Neural progenitor cell (in vitro differentiated cells): ENCODE data around the gene EIF1B. TPM values are rescaled to one million over a fixed set of nuclear protein-coding genes. Genes with fewer than 3 reads are reported as not detected.

ENCODE experiments used
- DNase-seq: peaks from one replicate; pipeline ENCODE4 v3.0.0-alpha.2; 2016; ENCODE audit warnings: low spot score
- H2AFZ ChIP-seq: fragments of 200-600 bp; sonication (generic); replicated peaks from 2 replicates; pipeline ENCODE4 v1.6.1; 2016; ENCODE audit warnings: antibody characterized with exemption
- H3F3A ChIP-seq: fragments of 200-600 bp; sonication (generic); 2 replicates; pipeline ENCODE4 v1.6.1; 2016; ENCODE audit warnings: antibody characterized with exemption, low read depth
- H3K27ac ChIP-seq: fragments of 200-600 bp; sonication (generic); 2 replicates; pipeline ENCODE4 v1.5.1; 2016; ENCODE audit warnings: mild to moderate bottlenecking
- H3K27me3 ChIP-seq: fragments of 200-600 bp; sonication (generic); 2 replicates; pipeline ENCODE4 v1.6.1; 2016; ENCODE audit warnings: mild to moderate bottlenecking, moderate library complexity
- H3K36me3 ChIP-seq: fragments of 200-600 bp; sonication (generic); 2 replicates; pipeline ENCODE4 v1.5.1; 2016
- H3K4me1 ChIP-seq: fragments of 200-600 bp; sonication (generic); 2 replicates; pipeline ENCODE4 v1.6.1; 2016; ENCODE audit warnings: mixed run types
- H3K4me2 ChIP-seq: fragments of 200-600 bp; sonication (generic); 2 replicates; pipeline ENCODE4 v1.6.1; 2016
- H3K4me3 ChIP-seq: fragments of 200-600 bp; sonication (generic); 2 replicates; pipeline ENCODE4 v1.5.1; 2016
- H3K79me2 ChIP-seq: fragments of 200-600 bp; sonication (generic); 2 replicates; pipeline ENCODE4 v1.6.1; 2016; ENCODE audit warnings: low read depth
- H3K9ac ChIP-seq: fragments of 200-600 bp; sonication (generic); 2 replicates; pipeline ENCODE4 v1.6.1; 2016
- H3K9me3 ChIP-seq: fragments of 200-600 bp; sonication (generic); 2 replicates; pipeline ENCODE4 v1.5.1; 2016; ENCODE audit warnings: low read depth
- H4K20me1 ChIP-seq: fragments of 200-600 bp; sonication (generic); 2 replicates; pipeline ENCODE4 v1.6.1; 2016; ENCODE audit warnings: low read depth
- H3K27ac Mint-ChIP-seq: 3 replicates; pipeline ENCODE4 v1.8.0; 2021; ENCODE audit warnings: mixed read lengths
- H3K27me3 Mint-ChIP-seq: 2 replicates; pipeline ENCODE4 v1.8.0; 2022; ENCODE audit warnings: low read depth, mild to moderate bottlenecking, inconsistent platforms, moderate library complexity, mixed read lengths; ENCODE audit not compliant: insufficient read depth
- H3K36me3 Mint-ChIP-seq: 3 replicates; pipeline ENCODE4 v1.8.0; 2021; ENCODE audit warnings: mixed read lengths
- H3K4me1 Mint-ChIP-seq: 3 replicates; pipeline ENCODE4 v1.8.0; 2021; ENCODE audit warnings: mixed read lengths
- H3K4me3 Mint-ChIP-seq: 3 replicates; pipeline ENCODE4 v1.8.0; 2021; ENCODE audit warnings: mild to moderate bottlenecking, moderate library complexity, mixed read lengths
- H3K9me3 Mint-ChIP-seq: 3 replicates; pipeline ENCODE4 v1.8.0; 2020; ENCODE audit warnings: mixed read lengths
- EZH2 ChIP-seq: fragments of 200-600 bp; sonication (generic); IDR thresholded peaks from 2 replicates; pipeline ENCODE4 v1.6.1; 2017; ENCODE audit warnings: antibody characterized with exemption, mild to moderate bottlenecking, moderate library complexity
- EZH2phosphoT487 ChIP-seq: fragments of 200-600 bp; sonication (generic); IDR thresholded peaks from 2 replicates; pipeline ENCODE4 v1.6.1; 2017; ENCODE audit warnings: antibody characterized with exemption
- total RNA-seq: library from RNA; depleted of rRNA; stranded (reverse); fragments of >200 nt; gene quantifications from 2 replicates; pipeline ENCODE4 v1.2.3, GENCODE V29; 2015; ENCODE audit warnings: low replicate concordance
- TF ChIP-seq, protein P1 (sequence below): fragments of 200-600 bp; sonication (generic); IDR thresholded peaks from 2 replicates; pipeline ENCODE4 v1.5.1; 2017; ENCODE audit warnings: antibody characterized with exemption, mild to moderate bottlenecking

The EIF1B gene
- total RNA-seq, 1 donor from 2014 or later, result 45.3 TPM

DNA sequence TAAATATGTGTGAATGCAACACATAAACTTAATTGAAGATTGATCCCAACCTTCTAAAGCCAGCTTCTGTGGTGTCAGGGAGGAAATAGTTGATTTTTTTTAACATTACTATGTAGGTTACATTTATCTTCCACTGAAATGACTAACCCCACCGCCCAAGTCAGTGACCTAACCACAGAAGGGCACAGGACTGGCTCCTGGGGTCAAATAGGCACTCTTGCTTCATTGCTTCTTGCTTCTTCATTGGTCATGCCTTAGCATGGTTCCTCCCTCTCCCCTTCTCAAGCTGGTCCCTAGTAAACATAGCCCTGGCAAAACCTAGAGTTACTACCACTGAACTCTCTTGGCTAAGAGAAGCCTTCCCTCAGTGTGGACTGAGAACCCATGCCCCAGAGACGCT is 12.3 kb downstream of the EIF1B start:
- no peak for TF ChIP-seq EZH2phosphoT487
- TF ChIP-seq EZH2, result no peak
- TF ChIP-seq, protein P1, sequence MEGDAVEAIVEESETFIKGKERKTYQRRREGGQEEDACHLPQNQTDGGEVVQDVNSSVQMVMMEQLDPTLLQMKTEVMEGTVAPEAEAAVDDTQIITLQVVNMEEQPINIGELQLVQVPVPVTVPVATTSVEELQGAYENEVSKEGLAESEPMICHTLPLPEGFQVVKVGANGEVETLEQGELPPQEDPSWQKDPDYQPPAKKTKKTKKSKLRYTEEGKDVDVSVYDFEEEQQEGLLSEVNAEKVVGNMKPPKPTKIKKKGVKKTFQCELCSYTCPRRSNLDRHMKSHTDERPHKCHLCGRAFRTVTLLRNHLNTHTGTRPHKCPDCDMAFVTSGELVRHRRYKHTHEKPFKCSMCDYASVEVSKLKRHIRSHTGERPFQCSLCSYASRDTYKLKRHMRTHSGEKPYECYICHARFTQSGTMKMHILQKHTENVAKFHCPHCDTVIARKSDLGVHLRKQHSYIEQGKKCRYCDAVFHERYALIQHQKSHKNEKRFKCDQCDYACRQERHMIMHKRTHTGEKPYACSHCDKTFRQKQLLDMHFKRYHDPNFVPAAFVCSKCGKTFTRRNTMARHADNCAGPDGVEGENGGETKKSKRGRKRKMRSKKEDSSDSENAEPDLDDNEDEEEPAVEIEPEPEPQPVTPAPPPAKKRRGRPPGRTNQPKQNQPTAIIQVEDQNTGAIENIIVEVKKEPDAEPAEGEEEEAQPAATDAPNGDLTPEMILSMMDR, result no peak
- H3K36me3 ChIP-seq, result no peaks in the 10 kb centered on the region
- no peak overlapping the region for H2AFZ ChIP-seq
- H3K4me3 ChIP-seq, result no peak overlapping the region
- Mint-ChIP-seq H3K4me1 (no peaks in the 10 kb centered on the region), H3K9me3 (no peaks in the 10 kb centered on the region), H3K36me3 (no peaks in the 10 kb centered on the region), H3K27ac (no peak overlapping the region), H3K4me3 (no peak overlapping the region), H3K27me3 (no peaks in the 10 kb centered on the region)
- DNase-seq, result no peak
- H3K4me1 ChIP-seq, result no peaks in the 10 kb centered on the region
- H3F3A ChIP-seq, result no peaks in the 10 kb centered on the region
- no peaks in the 10 kb centered on the region for H3K27me3 ChIP-seq
- H4K20me1 ChIP-seq, result no peaks in the 10 kb centered on the region
- H3K9ac ChIP-seq, result no peak overlapping the region
- H3K79me2 ChIP-seq, result no peaks in the 10 kb centered on the region
- no peaks in the 10 kb centered on the region for H3K9me3 ChIP-seq
- no peak overlapping the region for H3K4me2 ChIP-seq
- H3K27ac ChIP-seq, result no peak overlapping the region

DNA sequence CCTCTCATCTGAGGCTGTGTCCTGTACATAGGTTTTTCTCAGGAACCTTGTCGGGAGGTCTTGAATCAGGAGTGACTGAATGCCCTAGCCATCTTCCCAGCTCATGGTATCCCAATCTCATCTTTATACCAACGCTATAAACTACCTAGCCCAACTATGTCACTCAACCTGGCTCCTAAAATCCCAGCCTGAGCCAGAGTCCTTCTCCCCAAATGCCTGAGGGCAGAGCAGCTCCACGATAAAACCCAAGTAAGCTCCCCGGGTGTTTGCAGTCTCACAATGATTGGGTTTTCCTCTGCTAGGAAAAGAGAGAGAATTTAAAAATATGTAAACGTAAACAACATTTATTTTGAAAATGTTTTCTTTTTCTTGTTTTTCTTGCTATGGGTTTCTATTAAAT is 14.4 kb downstream of the EIF1B start:
- Mint-ChIP-seq H3K9me3 (no peaks in the 10 kb centered on the region), H3K36me3 (no peaks in the 10 kb centered on the region), H3K27ac (no peak overlapping the region), H3K4me1 (peaks cover 14% of the 10 kb centered on the region), H3K27me3 (peaks cover 2% of the 10 kb centered on the region), H3K4me3 (no peak overlapping the region)
- TF ChIP-seq EZH2, result no peak
- no peaks in the 10 kb centered on the region for H3K79me2 ChIP-seq
- H3K4me1 ChIP-seq, result peaks cover 4% of the 10 kb centered on the region
- H3K9me3 ChIP-seq, result no peaks in the 10 kb centered on the region
- H4K20me1 ChIP-seq, result no peaks in the 10 kb centered on the region
- no peak overlapping the region for H3K4me3 ChIP-seq
- H3K27ac ChIP-seq, result no peak overlapping the region
- H3K4me2 ChIP-seq, result no peak overlapping the region
- no peak overlapping the region for H2AFZ ChIP-seq
- H3K9ac ChIP-seq, result no peak overlapping the region
- DNase-seq, result no peak
- H3K27me3 ChIP-seq, result no peaks in the 10 kb centered on the region
- peaks cover 5% of the 10 kb centered on the region for H3F3A ChIP-seq
- no peaks in the 10 kb centered on the region for H3K36me3 ChIP-seq

DNA sequence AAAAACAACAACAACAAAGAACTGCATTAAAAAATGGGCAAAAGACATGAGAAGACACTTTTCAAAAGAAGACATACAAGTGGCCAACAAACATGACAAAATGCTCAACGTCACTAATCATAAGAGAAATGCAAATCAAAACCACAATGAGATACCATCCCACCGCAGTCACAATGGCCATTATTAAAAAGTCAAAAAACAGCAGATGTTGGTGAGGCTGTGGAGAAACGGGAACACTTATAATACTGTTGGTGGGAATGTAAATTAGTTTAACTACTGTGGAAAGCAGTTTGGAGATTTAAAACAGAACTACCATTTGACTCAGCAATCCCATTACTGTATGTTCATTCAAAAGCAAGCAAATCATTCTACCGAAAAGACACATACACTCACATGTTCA is 15.1 kb downstream of the EIF1B start:
- H3K36me3 ChIP-seq, result no peaks in the 10 kb centered on the region
- no peak overlapping the region for H3K9ac ChIP-seq
- H3K4me2 ChIP-seq, result no peak overlapping the region
- peaks cover 14% of the 10 kb centered on the region for H3K4me1 Mint-ChIP-seq
- H3K79me2 ChIP-seq, result no peaks in the 10 kb centered on the region
- H3K27me3 Mint-ChIP-seq, result peaks cover 2% of the 10 kb centered on the region
- no peaks in the 10 kb centered on the region for H3K9me3 ChIP-seq
- no peak overlapping the region for H3K27ac Mint-ChIP-seq
- no peak overlapping the region for H3K4me3 ChIP-seq
- TF ChIP-seq, protein P1, result no peak
- TF ChIP-seq EZH2phosphoT487, result no peak
- no peak for TF ChIP-seq EZH2
- H3K4me1 ChIP-seq, result peaks cover 4% of the 10 kb centered on the region
- no peaks in the 10 kb centered on the region for H3K27me3 ChIP-seq
- no peaks in the 10 kb centered on the region for H4K20me1 ChIP-seq
- H3K36me3 Mint-ChIP-seq, result no peaks in the 10 kb centered on the region
- DNase-seq, result no peak
- no peak overlapping the region for H3K27ac ChIP-seq
- no peak overlapping the region for H3K4me3 Mint-ChIP-seq
- no peaks in the 10 kb centered on the region for H3K9me3 Mint-ChIP-seq
- H3F3A ChIP-seq, result peaks cover 5% of the 10 kb centered on the region
- no peak overlapping the region for H2AFZ ChIP-seq

DNA sequence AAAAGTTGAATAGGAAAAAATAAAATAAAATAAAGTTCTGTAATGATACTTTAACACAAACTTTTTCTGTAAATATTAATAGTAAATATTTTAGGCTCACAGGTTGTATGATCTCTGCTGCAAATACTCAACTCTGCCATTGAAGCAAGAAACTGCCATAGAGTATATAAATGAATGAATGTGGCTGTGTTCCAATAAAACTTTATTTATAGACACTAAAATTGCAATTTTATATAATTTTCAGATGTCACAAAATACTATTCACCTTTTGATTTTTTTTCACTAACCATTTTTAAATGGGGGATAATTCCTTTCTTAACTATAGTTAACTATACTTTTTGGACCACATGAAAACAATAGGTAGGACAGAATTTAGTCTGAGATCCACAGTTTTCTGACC is 16.0 kb downstream of the EIF1B start:
- Mint-ChIP-seq H3K9me3 (no peaks in the 10 kb centered on the region), H3K36me3 (no peaks in the 10 kb centered on the region), H3K4me1 (peaks cover 14% of the 10 kb centered on the region), H3K27ac (no peak overlapping the region), H3K4me3 (no peak overlapping the region), H3K27me3 (peaks cover 2% of the 10 kb centered on the region)
- H3K27ac ChIP-seq, result no peak overlapping the region
- peaks cover 4% of the 10 kb centered on the region for H3K4me1 ChIP-seq
- no peaks in the 10 kb centered on the region for H3K9me3 ChIP-seq
- H2AFZ ChIP-seq, result no peak overlapping the region
- H3K27me3 ChIP-seq, result no peaks in the 10 kb centered on the region
- H3F3A ChIP-seq, result peaks cover 5% of the 10 kb centered on the region
- no peaks in the 10 kb centered on the region for H3K36me3 ChIP-seq
- H3K4me3 ChIP-seq, result no peak overlapping the region
- H3K9ac ChIP-seq, result no peak overlapping the region
- H3K4me2 ChIP-seq, result no peak overlapping the region
- DNase-seq, result no peak
- no peaks in the 10 kb centered on the region for H3K79me2 ChIP-seq
- no peak for TF ChIP-seq EZH2
- no peaks in the 10 kb centered on the region for H4K20me1 ChIP-seq
